DND-41 (cell line): ENCODE results near the gene SPACA4.

Experiments
- ATAC-seq: fragments of 200-7000 bp; cut with Tn5 transposase; 3 replicates; pipeline ENCODE4 v1.9.1; 2021; ENCODE audit warnings: low read depth; ENCODE audit not compliant: insufficient read depth
- DNase-seq: peaks from one replicate; pipeline ENCODE4 v3.0.0-alpha.2; 2020
- H2AFZ ChIP-seq: 2 replicates; pipeline ENCODE4 v1.6.0; 2012; ENCODE audit warnings: low read depth, low read length
- H3K27ac ChIP-seq: 2 replicates; pipeline ENCODE4 v1.5.1; 2012; ENCODE audit warnings: low read length, inconsistent platforms
- H3K27me3 ChIP-seq: fragments of 200-600 bp; sonication (generic); 2 replicates; pipeline ENCODE4 v1.6.0; 2012; ENCODE audit warnings: low read length, mild to moderate bottlenecking, inconsistent platforms; ENCODE audit not compliant: insufficient read depth, poor library complexity
- H3K36me3 ChIP-seq: 2 replicates; pipeline ENCODE4 v1.5.1; 2012; ENCODE audit warnings: low read length, inconsistent platforms; ENCODE audit not compliant: insufficient read depth
- H3K4me1 ChIP-seq: 2 replicates; pipeline ENCODE4 v1.5.1; 2012; ENCODE audit warnings: mild to moderate bottlenecking, low read length; ENCODE audit not compliant: insufficient read depth
- H3K4me2 ChIP-seq: 2 replicates; pipeline ENCODE4 v1.6.0; 2012; ENCODE audit warnings: mild to moderate bottlenecking, moderate library complexity, low read length, inconsistent platforms; ENCODE audit not compliant: insufficient read depth
- H3K4me3 ChIP-seq, 2 experiments: fragments of 200-600 bp in 1 of 2; shearing (Covaris generic) in 1 of 2; 2 replicates each; pipeline ENCODE4 v1.5.1; 2012 to 2016; ENCODE audit warnings: inconsistent platforms in 2 of 2, low read length in 2 of 2, mild to moderate bottlenecking in 2 of 2, low read depth in 1 of 2, moderate library complexity in 1 of 2
- H3K79me2 ChIP-seq: 2 replicates; pipeline ENCODE4 v1.6.0; 2012; ENCODE audit warnings: low read length, inconsistent platforms; ENCODE audit not compliant: insufficient read depth
- H3K9ac ChIP-seq: 2 replicates; pipeline ENCODE4 v1.6.0; 2012; ENCODE audit warnings: low read depth, mild to moderate bottlenecking, inconsistent platforms, low read length, moderate library complexity
- H3K9me3 ChIP-seq: 2 replicates; pipeline ENCODE4 v1.5.1; 2012; ENCODE audit warnings: low read length, moderate library complexity, mild to moderate bottlenecking, inconsistent platforms; ENCODE audit not compliant: insufficient read depth, severe bottlenecking
- H4K20me1 ChIP-seq: 2 replicates; pipeline ENCODE4 v1.6.0; 2012; ENCODE audit warnings: low read length; ENCODE audit not compliant: insufficient read depth
- EZH2 ChIP-seq: IDR thresholded peaks from 3 replicates; pipeline ENCODE4 v1.6.1; 2012; ENCODE audit warnings: borderline replicate concordance, low read depth, mild to moderate bottlenecking, moderate library complexity, low read length, inconsistent platforms; ENCODE audit not compliant: severe bottlenecking
- TF ChIP-seq, protein P1 (sequence below): IDR thresholded peaks from 2 replicates; pipeline ENCODE4 v1.5.1; 2012; ENCODE audit warnings: borderline replicate concordance, low read length, moderate library complexity, mild to moderate bottlenecking; ENCODE audit not compliant: poor library complexity, severe bottlenecking; ENCODE audit errors: extremely low read depth

Gene SPACA4, protein sequence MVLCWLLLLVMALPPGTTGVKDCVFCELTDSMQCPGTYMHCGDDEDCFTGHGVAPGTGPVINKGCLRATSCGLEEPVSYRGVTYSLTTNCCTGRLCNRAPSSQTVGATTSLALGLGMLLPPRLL

DNA sequence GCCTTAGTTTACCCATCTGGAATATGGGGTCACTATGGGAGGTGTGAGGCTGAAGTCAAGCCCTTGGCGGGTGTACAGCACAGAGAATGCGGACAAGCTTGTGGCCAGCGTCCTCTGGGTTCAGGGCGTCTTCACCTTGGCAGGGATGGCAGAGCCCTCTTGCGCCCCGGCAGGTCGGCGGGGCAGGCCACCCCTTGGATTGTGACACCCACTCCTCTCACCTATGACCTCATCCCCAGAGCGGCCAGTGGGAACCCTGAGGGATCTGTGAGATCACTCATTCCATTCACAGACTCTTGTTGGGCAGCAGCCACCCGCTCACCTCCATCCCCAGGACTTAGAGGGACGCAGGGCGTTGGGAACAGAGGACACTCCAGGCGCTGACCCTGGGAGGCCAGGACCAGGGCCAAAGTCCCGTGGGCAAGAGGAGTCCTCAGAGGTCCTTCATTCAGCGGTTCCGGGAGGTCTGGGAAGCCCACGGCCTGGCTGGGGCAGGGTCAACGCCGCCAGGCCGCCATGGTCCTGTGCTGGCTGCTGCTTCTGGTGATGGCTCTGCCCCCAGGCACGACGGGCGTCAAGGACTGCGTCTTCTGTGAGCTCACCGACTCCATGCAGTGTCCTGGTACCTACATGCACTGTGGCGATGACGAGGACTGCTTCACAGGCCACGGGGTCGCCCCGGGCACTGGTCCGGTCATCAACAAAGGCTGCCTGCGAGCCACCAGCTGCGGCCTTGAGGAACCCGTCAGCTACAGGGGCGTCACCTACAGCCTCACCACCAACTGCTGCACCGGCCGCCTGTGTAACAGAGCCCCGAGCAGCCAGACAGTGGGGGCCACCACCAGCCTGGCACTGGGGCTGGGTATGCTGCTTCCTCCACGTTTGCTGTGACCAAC, at the start of gene SPACA4:
Gene SPACA4, plus strand, starts transcription at position 280 of the 896 bp plus-strand sequence. Its CDS starts 237 bp downstream, at position 517.
- no peak within 1 kb of the TSS for H3K4me3 ChIP-seq
- no peak within 1 kb of the TSS for H3K4me2 ChIP-seq
- ATAC-seq (no peak), DNase-seq (no peak)
- H3K36me3 ChIP-seq = no peaks in the 10 kb centered on the region
- no peaks in the 10 kb centered on the region for H3K9me3 ChIP-seq
- H2AFZ ChIP-seq = no peak within 1 kb of the TSS
- no peaks in the 10 kb centered on the region for H3K4me1 ChIP-seq
- TF ChIP-seq, protein P1, sequence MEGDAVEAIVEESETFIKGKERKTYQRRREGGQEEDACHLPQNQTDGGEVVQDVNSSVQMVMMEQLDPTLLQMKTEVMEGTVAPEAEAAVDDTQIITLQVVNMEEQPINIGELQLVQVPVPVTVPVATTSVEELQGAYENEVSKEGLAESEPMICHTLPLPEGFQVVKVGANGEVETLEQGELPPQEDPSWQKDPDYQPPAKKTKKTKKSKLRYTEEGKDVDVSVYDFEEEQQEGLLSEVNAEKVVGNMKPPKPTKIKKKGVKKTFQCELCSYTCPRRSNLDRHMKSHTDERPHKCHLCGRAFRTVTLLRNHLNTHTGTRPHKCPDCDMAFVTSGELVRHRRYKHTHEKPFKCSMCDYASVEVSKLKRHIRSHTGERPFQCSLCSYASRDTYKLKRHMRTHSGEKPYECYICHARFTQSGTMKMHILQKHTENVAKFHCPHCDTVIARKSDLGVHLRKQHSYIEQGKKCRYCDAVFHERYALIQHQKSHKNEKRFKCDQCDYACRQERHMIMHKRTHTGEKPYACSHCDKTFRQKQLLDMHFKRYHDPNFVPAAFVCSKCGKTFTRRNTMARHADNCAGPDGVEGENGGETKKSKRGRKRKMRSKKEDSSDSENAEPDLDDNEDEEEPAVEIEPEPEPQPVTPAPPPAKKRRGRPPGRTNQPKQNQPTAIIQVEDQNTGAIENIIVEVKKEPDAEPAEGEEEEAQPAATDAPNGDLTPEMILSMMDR = no peak
- TF ChIP-seq EZH2 = no peak
- no peaks in the 10 kb centered on the region for H3K27me3 ChIP-seq
- H3K27ac ChIP-seq = no peak within 1 kb of the TSS
- no peaks in the 10 kb centered on the region for H4K20me1 ChIP-seq
- H3K79me2 ChIP-seq = no peaks in the 10 kb centered on the region
- no peak within 1 kb of the TSS for H3K9ac ChIP-seq

DNA sequence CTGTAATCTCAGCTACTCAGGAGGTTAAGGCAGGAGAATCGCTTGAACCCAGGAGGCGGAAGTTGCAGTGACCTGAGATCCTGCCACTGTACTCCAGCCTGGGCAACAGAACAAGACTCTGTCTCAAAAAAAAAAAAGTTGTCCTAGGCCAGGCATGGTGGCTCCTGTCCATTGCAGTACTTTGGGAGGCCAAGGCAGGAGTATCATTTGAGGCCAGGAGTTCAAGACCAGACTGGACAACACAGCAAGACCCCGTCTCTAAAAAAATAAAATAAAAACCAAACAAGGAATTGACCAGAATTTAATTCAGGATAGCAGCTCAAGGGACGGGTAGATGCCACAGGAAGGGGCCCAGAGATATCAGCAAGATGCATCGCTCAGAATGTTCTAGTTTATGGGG, 49.7 kb upstream of the SPACA4 start:
- Histone ChIP-seq H3K4me2 (no peak overlapping the region), H3K4me3 (no peak overlapping the region), H3K9ac (no peak overlapping the region), H2AFZ (no peak overlapping the region), H3K4me1 (no peaks in the 10 kb centered on the region), H3K79me2 (no peaks in the 10 kb centered on the region), H3K27ac (no peak overlapping the region), H3K27me3 (no peaks in the 10 kb centered on the region), H3K36me3 (no peaks in the 10 kb centered on the region), H4K20me1 (no peaks in the 10 kb centered on the region), H3K9me3 (no peaks in the 10 kb centered on the region)
- ATAC-seq (no peak), DNase-seq (no peak)
- no peak for TF ChIP-seq EZH2
- TF ChIP-seq, protein P1 = no peak

DNA sequence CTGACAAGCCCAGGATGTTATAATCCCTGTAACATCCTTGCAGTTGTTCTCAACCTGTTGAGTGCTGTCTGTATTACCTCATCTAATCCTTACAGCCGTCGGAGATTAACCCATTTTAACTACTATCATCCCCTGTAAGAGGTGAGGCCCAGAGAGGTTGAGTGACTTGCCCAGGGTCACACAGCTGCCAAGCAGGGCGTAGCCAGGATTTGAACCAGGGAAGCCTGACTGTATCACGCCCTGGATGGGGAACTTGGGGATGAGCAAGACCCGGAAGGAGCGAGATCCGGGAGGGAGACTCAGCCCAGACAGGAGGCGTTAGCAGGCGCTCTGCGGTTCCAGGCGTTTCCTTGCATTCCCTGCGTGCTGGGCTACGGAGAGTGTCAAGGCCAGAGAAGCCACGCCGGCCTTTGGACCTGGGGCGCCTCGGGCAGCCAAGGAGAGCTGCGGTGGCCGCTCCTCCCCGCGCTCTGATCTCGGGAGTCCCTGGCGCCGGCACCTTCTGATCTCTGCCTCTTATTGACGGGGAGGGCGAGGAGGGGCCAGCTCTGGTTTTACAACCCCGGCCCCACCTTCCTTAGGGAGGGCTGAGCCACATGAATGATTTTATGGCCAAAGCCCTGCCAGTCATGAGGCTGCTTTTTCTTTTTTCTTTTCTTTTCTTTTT, 48.4 kb upstream of the SPACA4 start:
- Histone ChIP-seq H3K4me3 (no peak overlapping the region), H3K27ac (no peak overlapping the region), H3K9me3 (no peaks in the 10 kb centered on the region), H3K36me3 (no peaks in the 10 kb centered on the region), H3K27me3 (no peaks in the 10 kb centered on the region), H3K79me2 (no peaks in the 10 kb centered on the region), H3K9ac (no peak overlapping the region), H3K4me2 (no peak overlapping the region), H2AFZ (no peak overlapping the region), H3K4me1 (no peaks in the 10 kb centered on the region), H4K20me1 (no peaks in the 10 kb centered on the region)
- ATAC-seq (no peak), DNase-seq (no peak)
- TF ChIP-seq, protein P1 = no peak
- no peak for TF ChIP-seq EZH2
